ENCODE measurements around the gene TIMP2. TPM values are rescaled to one million over a fixed set of nuclear protein-coding genes. Genes with fewer than 3 reads are reported as not detected.
"Not testable (repeated sequence)": the region's sequence is repeated elsewhere in the genome, so short reads cannot be mapped to it uniquely, and the experiment has no call there.

The TIMP2 gene
- total RNA-seq, 2 experiments from 2014 or later = 0.54 TPM; not detected in 1

DNA sequence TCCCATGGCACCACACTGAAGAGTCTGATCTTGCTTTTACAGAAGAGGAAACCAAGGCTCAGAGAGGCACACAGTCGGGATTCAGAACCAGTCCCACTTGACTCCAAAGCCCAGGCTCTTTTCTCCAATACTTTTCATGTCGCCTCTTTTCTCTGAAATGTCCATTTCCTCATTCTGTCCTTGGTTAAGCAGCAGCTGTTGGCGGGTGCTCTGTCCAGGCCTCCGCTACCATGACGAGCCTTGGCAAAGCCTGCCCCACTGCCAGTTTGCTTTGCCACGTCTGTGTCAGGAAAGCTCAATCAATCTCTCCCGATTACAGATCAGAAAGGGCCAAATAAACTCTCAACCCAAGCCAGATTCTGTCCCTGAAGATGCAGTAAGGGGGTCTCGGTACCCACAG, 13.1 kb downstream of the TIMP2 start:
- Histone ChIP-seq H3K4me2 (ENCODE audit: low read length) (no peak overlapping the region), H3K9me3 (ENCODE audit: low read length) (no peaks in the 10 kb centered on the region), H3K4me1 (ENCODE audit: insufficient read depth, low read length, poor library complexity, severe bottlenecking) (no peaks in the 10 kb centered on the region), H2AFZ (ENCODE audit: low read length) (no peak overlapping the region), H3K9me2 (ENCODE audit: insufficient read depth, low read length) (no peaks in the 10 kb centered on the region), H3K79me2 (ENCODE audit: insufficient read depth, low read depth, low read length) (no peaks in the 10 kb centered on the region), H3K4me3 (ENCODE audit: low read depth, low read length, poor library complexity, severe bottlenecking) (no peak overlapping the region), H3K36me3 (ENCODE audit: insufficient read depth, low read length) (no peaks in the 10 kb centered on the region), H3K27ac (ENCODE audit: low read depth, low read length, poor library complexity, severe bottlenecking) (no peak overlapping the region), H4K20me1 (ENCODE audit: insufficient read depth, low read length) (no peaks in the 10 kb centered on the region)
- BruUV-seq (replicated peaks) = no TSS peak
- DNase-seq (ENCODE audit: low spot score) = no peak
- intact Hi-C loops (cut with micrococcal nuclease; ENCODE audit: unreplicated experiment) = no loop called here
- no peak for TF ChIP-seq EZH2phosphoT487 (IDR thresholded peaks at IDR 0.05; ENCODE audit: borderline replicate concordance, low read depth, low read length)
- TF ChIP-seq, protein P1, sequence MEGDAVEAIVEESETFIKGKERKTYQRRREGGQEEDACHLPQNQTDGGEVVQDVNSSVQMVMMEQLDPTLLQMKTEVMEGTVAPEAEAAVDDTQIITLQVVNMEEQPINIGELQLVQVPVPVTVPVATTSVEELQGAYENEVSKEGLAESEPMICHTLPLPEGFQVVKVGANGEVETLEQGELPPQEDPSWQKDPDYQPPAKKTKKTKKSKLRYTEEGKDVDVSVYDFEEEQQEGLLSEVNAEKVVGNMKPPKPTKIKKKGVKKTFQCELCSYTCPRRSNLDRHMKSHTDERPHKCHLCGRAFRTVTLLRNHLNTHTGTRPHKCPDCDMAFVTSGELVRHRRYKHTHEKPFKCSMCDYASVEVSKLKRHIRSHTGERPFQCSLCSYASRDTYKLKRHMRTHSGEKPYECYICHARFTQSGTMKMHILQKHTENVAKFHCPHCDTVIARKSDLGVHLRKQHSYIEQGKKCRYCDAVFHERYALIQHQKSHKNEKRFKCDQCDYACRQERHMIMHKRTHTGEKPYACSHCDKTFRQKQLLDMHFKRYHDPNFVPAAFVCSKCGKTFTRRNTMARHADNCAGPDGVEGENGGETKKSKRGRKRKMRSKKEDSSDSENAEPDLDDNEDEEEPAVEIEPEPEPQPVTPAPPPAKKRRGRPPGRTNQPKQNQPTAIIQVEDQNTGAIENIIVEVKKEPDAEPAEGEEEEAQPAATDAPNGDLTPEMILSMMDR (conservative IDR thresholded peaks at IDR 0.05; ENCODE audit: low read length) = no peak
- POLR2A ChIA-PET = no interaction called here
- CTCF ChIA-PET (ENCODE audit: unreplicated experiment) = no interaction called here

DNA sequence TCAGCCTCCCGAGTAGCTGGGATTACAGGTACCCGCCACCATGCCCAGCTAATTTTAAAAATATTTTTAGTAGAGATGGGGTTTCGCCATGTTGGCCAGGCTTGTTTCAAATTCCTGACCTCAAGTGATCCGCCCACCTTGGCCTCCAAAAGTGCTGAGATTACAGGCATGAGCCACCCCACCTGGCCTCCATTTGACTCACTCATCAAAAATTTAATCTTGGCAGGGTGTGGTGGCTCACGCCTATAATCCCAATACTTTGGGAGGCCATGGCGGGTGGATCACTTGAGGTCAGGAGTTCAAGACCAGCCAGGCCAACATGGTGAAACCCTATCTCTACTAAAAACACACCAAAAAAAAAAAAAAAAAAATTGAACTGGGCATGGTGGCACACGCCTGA, 13.6 kb downstream of the TIMP2 start:
- H4K20me1 ChIP-seq (ENCODE audit: insufficient read depth, low read length); H3K79me2 ChIP-seq (ENCODE audit: insufficient read depth, low read depth, low read length); CTCF ChIA-PET (ENCODE audit: unreplicated experiment); POLR2A ChIA-PET; H3K4me3 ChIP-seq (ENCODE audit: low read depth, low read length, poor library complexity, severe bottlenecking); H3K4me2 ChIP-seq (ENCODE audit: low read length); H3K36me3 ChIP-seq (ENCODE audit: insufficient read depth, low read length); DNase-seq (ENCODE audit: low spot score); H3K4me1 ChIP-seq (ENCODE audit: insufficient read depth, low read length, poor library complexity, severe bottlenecking); H2AFZ ChIP-seq (ENCODE audit: low read length); H3K9me2 ChIP-seq (ENCODE audit: insufficient read depth, low read length); intact Hi-C loops (cut with micrococcal nuclease; ENCODE audit: unreplicated experiment); BruUV-seq (replicated peaks); H3K9me3 ChIP-seq (ENCODE audit: low read length); H3K27ac ChIP-seq (ENCODE audit: low read depth, low read length, poor library complexity, severe bottlenecking): not testable (repeated sequence)

DNA sequence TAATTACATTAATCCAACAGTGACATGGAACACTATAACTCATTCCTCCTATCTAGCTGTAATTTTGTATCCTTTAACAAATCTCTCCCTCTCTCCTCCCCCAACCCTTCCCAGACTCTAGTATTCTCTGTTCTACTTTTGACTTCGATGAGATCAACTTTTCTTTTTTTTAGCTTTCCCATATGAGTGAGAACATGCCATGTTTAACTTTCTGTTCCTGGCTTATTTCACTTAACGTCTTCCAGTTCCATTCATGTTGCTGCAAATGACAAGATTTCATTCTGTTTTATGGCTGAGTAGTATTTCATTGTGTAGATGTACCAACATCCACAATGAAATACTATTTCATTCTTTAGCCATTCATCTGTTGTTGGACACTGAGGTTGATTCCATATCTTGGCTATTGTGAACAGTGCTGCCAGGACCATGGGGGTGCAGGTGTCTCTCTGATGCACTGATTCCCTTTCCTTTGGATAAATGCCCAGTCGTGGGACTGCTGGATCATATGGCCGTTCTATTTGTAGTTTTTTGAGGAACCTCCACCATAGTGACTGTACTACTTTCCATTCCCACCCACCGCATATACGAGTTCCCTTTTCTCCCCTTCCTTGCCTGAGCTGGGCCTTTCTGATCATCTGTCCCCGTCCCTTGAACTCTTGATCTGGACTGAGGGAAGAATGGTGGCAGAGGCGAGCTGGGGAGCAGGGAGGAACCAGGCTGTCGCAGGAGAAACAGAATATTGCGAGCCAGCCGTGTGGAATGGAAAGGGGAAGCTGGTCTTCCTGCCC, 14.5 kb downstream of the TIMP2 start:
- intact Hi-C loops (cut with micrococcal nuclease; ENCODE audit: unreplicated experiment) = no loop called here
- no peak overlapping the region for H2AFZ ChIP-seq (ENCODE audit: low read length)
- POLR2A ChIA-PET = no interaction called here
- no peak overlapping the region for H3K4me2 ChIP-seq (ENCODE audit: low read length)
- TF ChIP-seq EZH2phosphoT487 (IDR thresholded peaks at IDR 0.05; ENCODE audit: borderline replicate concordance, low read depth, low read length) = no peak
- TF ChIP-seq, protein P1 (conservative IDR thresholded peaks at IDR 0.05; ENCODE audit: low read length) = no peak
- H3K9me2 ChIP-seq (ENCODE audit: insufficient read depth, low read length) = no peaks in the 10 kb centered on the region
- no peak overlapping the region for H3K4me3 ChIP-seq (ENCODE audit: low read depth, low read length, poor library complexity, severe bottlenecking)
- CTCF ChIA-PET (ENCODE audit: unreplicated experiment) = no interaction called here
- no peaks in the 10 kb centered on the region for H3K9me3 ChIP-seq (ENCODE audit: low read length)
- no peak overlapping the region for H3K27ac ChIP-seq (ENCODE audit: low read depth, low read length, poor library complexity, severe bottlenecking)
- H3K36me3 ChIP-seq (ENCODE audit: insufficient read depth, low read length) = no peaks in the 10 kb centered on the region
- no peaks in the 10 kb centered on the region for H3K79me2 ChIP-seq (ENCODE audit: insufficient read depth, low read depth, low read length)
- H3K4me1 ChIP-seq (ENCODE audit: insufficient read depth, low read length, poor library complexity, severe bottlenecking) = no peaks in the 10 kb centered on the region
- BruUV-seq (replicated peaks) = no TSS peak
- DNase-seq (ENCODE audit: low spot score) = no peak
- no peaks in the 10 kb centered on the region for H4K20me1 ChIP-seq (ENCODE audit: insufficient read depth, low read length)

All from OCI-LY7 (cell line).